Loucy (cell line): ENCODE results near the gene CDH5.

ENCODE experiments used
- H2AFZ ChIP-seq: fragments of 200-600 bp; sonication (generic); 2 replicates; pipeline ENCODE4 v1.6.0; 2016; ENCODE audit warnings: antibody characterized with exemption, mild to moderate bottlenecking, low read length, moderate library complexity
- H3F3A ChIP-seq: fragments of 200-600 bp; 2 replicates; pipeline ENCODE4 v1.6.0; 2016; ENCODE audit warnings: antibody characterized with exemption, low read depth, mild to moderate bottlenecking
- H3K27me3 ChIP-seq: fragments of 200-600 bp; sonication (generic); 2 replicates; pipeline ENCODE4 v1.6.1; 2014; ENCODE audit warnings: low read length, mild to moderate bottlenecking; ENCODE audit not compliant: insufficient read depth, poor library complexity, severe bottlenecking
- H3K36me3 ChIP-seq: fragments of 200-600 bp; sonication (generic); 2 replicates; pipeline ENCODE4 v1.6.1; 2016; ENCODE audit warnings: low read length; ENCODE audit not compliant: insufficient read depth
- H3K4me1 ChIP-seq: fragments of 200-600 bp; sonication (generic); 2 replicates; pipeline ENCODE4 v1.5.1; 2014; ENCODE audit warnings: low read length, mild to moderate bottlenecking; ENCODE audit not compliant: insufficient read depth, poor library complexity, severe bottlenecking
- H3K4me2 ChIP-seq: fragments of 200-600 bp; sonication (generic); 2 replicates; pipeline ENCODE4 v1.6.0; 2014; ENCODE audit warnings: antibody characterized with exemption, low read length, low read depth, mild to moderate bottlenecking; ENCODE audit not compliant: poor library complexity, severe bottlenecking
- H3K4me3 ChIP-seq: fragments of 200-600 bp; sonication (generic); 2 replicates; pipeline ENCODE4 v1.5.1; 2014; ENCODE audit warnings: low read length, mild to moderate bottlenecking, mixed read lengths; ENCODE audit not compliant: poor library complexity, severe bottlenecking
- H3K79me2 ChIP-seq: fragments of 200-600 bp; sonication (generic); 2 replicates; pipeline ENCODE4 v1.6.1; 2014; ENCODE audit warnings: low read length; ENCODE audit not compliant: insufficient read depth
- H3K9ac ChIP-seq: fragments of 200-600 bp; sonication (generic); 2 replicates; pipeline ENCODE4 v1.6.0; 2014; ENCODE audit warnings: mild to moderate bottlenecking, low read depth, low read length, moderate library complexity; ENCODE audit not compliant: poor library complexity, severe bottlenecking
- H3K9me2 ChIP-seq: fragments of 200-600 bp; sonication (generic); replicated peaks from 2 replicates; pipeline ENCODE4 v1.6.1; 2016; ENCODE audit warnings: low read depth, low read length, mixed read lengths
- H3K9me3 ChIP-seq: fragments of 200-600 bp; sonication (generic); 2 replicates; pipeline ENCODE4 v1.6.1; 2014; ENCODE audit warnings: mild to moderate bottlenecking, antibody characterized with exemption, low read length, low read depth; ENCODE audit not compliant: insufficient read depth
- H4K20me1 ChIP-seq: fragments of 200-600 bp; sonication (generic); 2 replicates; pipeline ENCODE4 v1.6.0; 2014; ENCODE audit warnings: antibody characterized with exemption, low read length, mild to moderate bottlenecking; ENCODE audit not compliant: insufficient read depth, poor library complexity, severe bottlenecking
- EZH2phosphoT487 ChIP-seq: fragments of 200-600 bp; IDR thresholded peaks from 2 replicates; pipeline ENCODE4 v1.6.1; 2018; ENCODE audit warnings: antibody characterized with exemption, mild to moderate bottlenecking, moderate library complexity, borderline replicate concordance
- TF ChIP-seq, protein P1 (sequence below): fragments of 200-600 bp; sonication (generic); conservative IDR thresholded peaks from 2 replicates; pipeline ENCODE4 v1.5.1; 2014; ENCODE audit warnings: mild to moderate bottlenecking, antibody characterized with exemption, low read length

The CDH5 gene

DNA sequence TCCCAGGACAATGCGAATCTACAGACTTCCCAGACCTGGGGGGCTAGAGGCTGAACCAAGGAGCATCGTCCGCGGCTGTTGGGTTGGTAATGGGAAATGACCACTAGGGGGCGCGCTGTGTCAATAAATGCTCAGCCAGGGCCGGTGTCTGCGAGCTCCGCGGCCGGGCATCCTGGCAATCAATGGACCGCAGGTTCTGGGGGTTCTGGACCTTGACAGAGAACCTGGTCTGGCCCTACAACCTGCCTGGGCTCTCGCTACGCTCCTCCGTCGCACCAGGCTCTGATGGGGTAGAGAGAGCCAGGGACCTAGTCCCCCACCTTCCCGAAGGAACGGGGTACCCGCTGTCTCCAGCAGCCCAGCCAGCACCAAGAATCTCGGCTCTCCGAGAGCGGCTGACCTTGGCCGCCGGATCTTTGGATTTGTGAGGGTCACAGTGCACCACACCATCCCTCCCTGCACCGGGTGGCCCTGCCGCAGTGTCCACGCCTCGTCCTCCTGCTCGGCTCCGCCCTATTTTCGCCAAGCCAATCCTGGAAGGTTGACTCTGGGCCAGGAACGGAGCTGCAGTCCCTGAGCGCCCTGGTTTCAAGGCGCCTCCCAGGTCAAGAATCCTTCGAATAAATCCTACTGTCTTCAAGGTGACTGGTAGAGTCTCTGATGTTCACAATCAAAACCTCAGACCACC, 40.2 kb downstream of the CDH5 start:
- H3K36me3 ChIP-seq, result no peaks in the 10 kb centered on the region
- peak overlapping the region; percentile 73 for H3K4me3 ChIP-seq
- no peaks in the 10 kb centered on the region for H3F3A ChIP-seq
- H3K9me2 ChIP-seq, result no peaks in the 10 kb centered on the region
- no peak for TF ChIP-seq EZH2phosphoT487
- TF ChIP-seq, protein P1, sequence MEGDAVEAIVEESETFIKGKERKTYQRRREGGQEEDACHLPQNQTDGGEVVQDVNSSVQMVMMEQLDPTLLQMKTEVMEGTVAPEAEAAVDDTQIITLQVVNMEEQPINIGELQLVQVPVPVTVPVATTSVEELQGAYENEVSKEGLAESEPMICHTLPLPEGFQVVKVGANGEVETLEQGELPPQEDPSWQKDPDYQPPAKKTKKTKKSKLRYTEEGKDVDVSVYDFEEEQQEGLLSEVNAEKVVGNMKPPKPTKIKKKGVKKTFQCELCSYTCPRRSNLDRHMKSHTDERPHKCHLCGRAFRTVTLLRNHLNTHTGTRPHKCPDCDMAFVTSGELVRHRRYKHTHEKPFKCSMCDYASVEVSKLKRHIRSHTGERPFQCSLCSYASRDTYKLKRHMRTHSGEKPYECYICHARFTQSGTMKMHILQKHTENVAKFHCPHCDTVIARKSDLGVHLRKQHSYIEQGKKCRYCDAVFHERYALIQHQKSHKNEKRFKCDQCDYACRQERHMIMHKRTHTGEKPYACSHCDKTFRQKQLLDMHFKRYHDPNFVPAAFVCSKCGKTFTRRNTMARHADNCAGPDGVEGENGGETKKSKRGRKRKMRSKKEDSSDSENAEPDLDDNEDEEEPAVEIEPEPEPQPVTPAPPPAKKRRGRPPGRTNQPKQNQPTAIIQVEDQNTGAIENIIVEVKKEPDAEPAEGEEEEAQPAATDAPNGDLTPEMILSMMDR, result peak; percentile 88
- H3K4me2 ChIP-seq, result peak overlapping the region; percentile 83
- H2AFZ ChIP-seq, result peak overlapping the region; percentile 93
- H3K79me2 ChIP-seq, result no peaks in the 10 kb centered on the region
- no peaks in the 10 kb centered on the region for H3K9me3 ChIP-seq
- H3K9ac ChIP-seq, result peak overlapping the region; percentile 44
- no peaks in the 10 kb centered on the region for H4K20me1 ChIP-seq
- peaks cover 14% of the 10 kb centered on the region for H3K27me3 ChIP-seq
- peaks cover 10% of the 10 kb centered on the region for H3K4me1 ChIP-seq

DNA sequence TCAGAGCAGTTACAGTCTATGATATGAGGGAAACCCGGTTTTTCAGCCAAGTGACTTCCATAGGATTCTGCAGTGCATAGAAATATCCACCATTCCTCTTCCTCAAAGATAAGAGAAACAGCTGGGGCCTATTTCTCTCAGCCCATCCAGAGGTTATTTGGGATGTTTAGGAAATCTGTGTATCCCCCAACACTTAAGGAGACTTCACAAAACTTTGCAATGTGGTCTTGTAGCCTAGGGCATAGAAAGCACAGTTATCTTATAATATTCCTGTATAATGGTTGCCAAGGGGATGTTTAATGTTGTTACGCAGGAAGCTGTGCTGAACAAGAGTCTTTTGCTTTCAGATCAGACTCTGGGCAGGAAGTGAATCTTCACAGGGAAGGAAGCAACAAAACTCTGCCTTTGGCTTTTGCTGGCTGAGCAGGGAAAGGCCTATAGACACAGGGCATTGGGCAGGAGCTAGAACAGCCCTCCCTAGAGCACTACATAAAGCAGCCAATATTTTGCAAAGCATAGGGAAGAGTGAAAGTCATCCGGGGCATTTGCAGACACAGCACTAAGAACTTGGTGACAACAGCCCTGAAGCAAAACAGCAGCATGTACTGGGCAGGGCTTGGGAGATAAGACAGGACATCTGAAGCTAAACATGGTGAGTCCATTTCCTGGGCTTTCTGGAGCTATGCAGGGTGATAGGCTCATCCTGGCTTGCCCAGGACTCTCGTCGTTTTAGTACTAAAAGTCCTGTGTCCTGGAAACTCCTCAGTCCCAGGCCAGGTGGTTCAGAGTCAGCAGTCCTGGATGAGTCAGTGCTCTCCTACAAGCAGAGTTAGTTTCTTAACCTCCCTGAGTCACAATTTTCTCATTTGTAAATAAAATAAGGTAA, 41.9 kb downstream of the CDH5 start:
- Histone ChIP-seq H3K4me2 (peak overlapping the region; percentile 70), H3K79me2 (no peaks in the 10 kb centered on the region), H3K4me3 (peak overlapping the region; percentile 67), H3K4me1 (peaks cover 10% of the 10 kb centered on the region), H3F3A (no peaks in the 10 kb centered on the region), H2AFZ (peak overlapping the region; percentile 93), H3K9ac (peak overlapping the region; percentile 46), H3K9me2 (no peaks in the 10 kb centered on the region), H4K20me1 (no peaks in the 10 kb centered on the region), H3K27me3 (peaks cover 20% of the 10 kb centered on the region), H3K36me3 (no peaks in the 10 kb centered on the region), H3K9me3 (no peaks in the 10 kb centered on the region)
- TF ChIP-seq, protein P1, result no peak
- no peak for TF ChIP-seq EZH2phosphoT487

DNA sequence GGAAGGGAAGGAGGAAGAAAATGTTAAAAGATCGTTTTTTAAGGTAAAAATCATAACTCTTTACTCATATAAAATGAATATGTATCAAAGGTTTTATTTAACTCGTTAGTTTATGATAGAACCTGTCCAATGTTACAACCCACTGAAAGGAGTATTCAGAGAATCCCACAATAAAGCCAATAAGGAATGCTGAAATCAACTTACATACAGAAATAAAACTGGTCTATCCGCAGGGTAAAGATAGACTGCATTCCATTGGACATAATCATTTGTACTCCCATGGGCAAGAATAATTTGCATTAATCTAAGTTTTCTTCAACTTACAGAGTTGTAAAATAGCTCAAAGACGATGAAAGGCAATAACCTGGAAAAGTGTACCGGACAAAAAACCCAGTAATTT, 42.7 kb downstream of the CDH5 start:
- H3K9me2 ChIP-seq, result no peaks in the 10 kb centered on the region
- H3F3A ChIP-seq, result no peaks in the 10 kb centered on the region
- H3K4me3 ChIP-seq, result peak overlapping the region; percentile 67
- H3K9me3 ChIP-seq, result no peaks in the 10 kb centered on the region
- H3K9ac ChIP-seq, result peak overlapping the region; percentile 46
- peak overlapping the region; percentile 70 for H3K4me2 ChIP-seq
- H3K79me2 ChIP-seq, result no peaks in the 10 kb centered on the region
- no peak for TF ChIP-seq EZH2phosphoT487
- TF ChIP-seq, protein P1, result no peak
- H3K36me3 ChIP-seq, result no peaks in the 10 kb centered on the region
- peaks cover 10% of the 10 kb centered on the region for H3K4me1 ChIP-seq
- no peaks in the 10 kb centered on the region for H4K20me1 ChIP-seq
- no peak overlapping the region for H2AFZ ChIP-seq
- peaks cover 20% of the 10 kb centered on the region for H3K27me3 ChIP-seq
